Lower lobe of right lung (tissue), 2 donors: ENCODE data around the gene GPRASP3. TPM values are rescaled to one million over a fixed set of nuclear protein-coding genes. Genes with fewer than 3 reads are reported as not detected.
A peak's percentile ranks its signal among the peaks of the same experiment; 100 is the strongest.

ENCODE experiments used
- ATAC-seq, 2 donors: fragments of 200-7000 bp; cut with Tn5 transposase; one replicate each; pipeline ENCODE4 v1.9.1; 2020 to 2022; ENCODE audit warnings: mild to moderate bottlenecking in 2 of 2, moderate library complexity in 2 of 2
- DNase-seq: peaks from one replicate; pipeline ENCODE4 v3.0.0-alpha.2; 2020
- H3K27ac ChIP-seq: fragments of 200-600 bp; one replicate; pipeline ENCODE4 v1.8.0; 2022
- H3K27me3 ChIP-seq: fragments of 200-600 bp; one replicate; pipeline ENCODE4 v1.8.0; 2022; ENCODE audit warnings: low read depth
- H3K36me3 ChIP-seq: fragments of 200-600 bp; one replicate; pipeline ENCODE4 v1.8.0; 2022; ENCODE audit warnings: mild to moderate bottlenecking
- H3K4me1 ChIP-seq: fragments of 200-600 bp; one replicate; pipeline ENCODE4 v1.8.0; 2022
- H3K4me3 ChIP-seq: fragments of 200-600 bp; one replicate; pipeline ENCODE4 v1.8.0; 2022; ENCODE audit warnings: mild to moderate bottlenecking
- H3K9me3 ChIP-seq: fragments of 200-600 bp; one replicate; pipeline ENCODE4 v1.8.0; 2022
- CTCF ChIP-seq: fragments of 200-600 bp; IDR thresholded peaks from one replicate; pipeline ENCODE4 v1.8.0; 2022; ENCODE audit warnings: antibody characterized with exemption, mild to moderate bottlenecking
- intact Hi-C: fragments of 100-400 bp; cut with DNase I; formaldehyde crosslinking; loops from one replicate; pipeline ENCODE4 v1.11.0; 2022
- total RNA-seq: library from RNA; stranded (reverse); fragmentation: NEBNext Ultra II Directional; extraction: Animal tissue kit (Norgen Biotek cat#: 25700); gene quantifications from one replicate; pipeline ENCODE4 v1.2.1, GENCODE V29; 2021
- donor health status: DM: no; HTN: yes; CAD: no; lungs with severe emphysema.

Gene GPRASP3
- total RNA-seq, 1 donor from 2014 or later: 4.5 TPM

GRCh38 chrX:102696306-102696705, 24.2 kb upstream of the GPRASP3 start:
- no peak for TF ChIP-seq CTCF
- intact Hi-C loops: no loop called here
- DNase-seq: no peak
- Histone ChIP-seq H3K4me1 (no peaks in the 10 kb centered on the region), H3K27me3 (no peaks in the 10 kb centered on the region), H3K9me3 (no peaks in the 10 kb centered on the region), H3K36me3 (no peaks in the 10 kb centered on the region), H3K4me3 (no peak overlapping the region), H3K27ac (no peak overlapping the region)
- ATAC-seq: no peak

DNA sequence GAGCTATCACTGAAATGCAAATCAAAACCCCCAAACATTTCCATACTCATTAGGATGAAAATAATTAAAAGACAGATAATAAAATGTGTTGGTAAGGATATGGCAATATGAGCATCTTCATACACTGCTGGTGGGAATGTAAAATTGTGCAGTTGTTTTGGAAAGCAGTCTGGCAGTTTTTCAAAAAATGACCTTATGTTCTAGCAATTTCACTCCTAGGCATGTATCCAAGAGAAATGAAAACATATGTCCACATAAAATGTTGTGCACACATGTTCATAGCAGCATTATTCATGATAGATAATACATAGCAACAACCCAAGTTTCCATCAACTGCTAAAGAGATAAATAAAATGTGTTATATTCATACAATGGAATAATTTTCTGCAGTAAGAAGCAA, 23.0 kb upstream of the GPRASP3 start:
- no peak for TF ChIP-seq CTCF
- H3K4me1 ChIP-seq: no peaks in the 10 kb centered on the region
- H3K27ac ChIP-seq: no peak overlapping the region
- no peak for DNase-seq
- H3K4me3 ChIP-seq: no peak overlapping the region
- no peak for ATAC-seq
- no peaks in the 10 kb centered on the region for H3K27me3 ChIP-seq
- intact Hi-C loops: no loop called here
- H3K9me3 ChIP-seq: no peaks in the 10 kb centered on the region
- H3K36me3 ChIP-seq: no peaks in the 10 kb centered on the region

- Histone ChIP-seq H3K36me3 (no peaks in the 10 kb centered on the region), H3K27me3 (no peaks in the 10 kb centered on the region), H3K9me3 (no peaks in the 10 kb centered on the region), H3K27ac (no peak overlapping the region), H3K4me3 (no peak overlapping the region), H3K4me1 (no peaks in the 10 kb centered on the region)
- DNase-seq: no peak
- no peak for ATAC-seq
- TF ChIP-seq CTCF: no peak
- intact Hi-C loops: no loop called here
These were observed 11.6 kb upstream of the GPRASP3 start for GRCh38 chrX:102708900-102709299.

GRCh38 chrX:102711872-102712215, 8.7 kb upstream of the GPRASP3 start:
- Histone ChIP-seq H3K27ac (no peak overlapping the region), H3K27me3 (no peaks in the 10 kb centered on the region), H3K36me3 (no peaks in the 10 kb centered on the region), H3K9me3 (no peaks in the 10 kb centered on the region), H3K4me1 (no peaks in the 10 kb centered on the region), H3K4me3 (peak overlapping the region; percentile 72)
- ATAC-seq (no peak), DNase-seq (no peak)
- TF ChIP-seq CTCF: no peak
- intact Hi-C loops: no loop called here

GRCh38 chrX:102712216-102712966, 8.2 kb upstream of the GPRASP3 start, which contains the start of gene GPRASP2:
GPRASP2 (plus strand) TSS chrX:102712448; CDS start chrX:102714870, 2,422 bp downstream.
- peak; percentile 90 to 92 for ATAC-seq
- Histone ChIP-seq H3K9me3 (no peaks in the 10 kb centered on the region), H3K27ac (peak within 1 kb of the TSS; percentile 77), H3K27me3 (no peaks in the 10 kb centered on the region), H3K36me3 (no peaks in the 10 kb centered on the region), H3K4me1 (no peaks in the 10 kb centered on the region), H3K4me3 (peak within 1 kb of the TSS; percentile 72)
- no peak for TF ChIP-seq CTCF
- intact Hi-C loops: no loop called here
- peak; percentile 59 for DNase-seq
